ENCODE results near the gene NDFIP1. TPM values are rescaled to one million over a fixed set of nuclear protein-coding genes. Genes with fewer than 3 reads are reported as not detected.

The NDFIP1 gene
- total and polyA plus RNA-seq, 2 donors (not counting 1 experiment from before 2014, with no cell fraction given), result 55.8 to 67.4 TPM

- Histone ChIP-seq H3K36me3 (ENCODE audit: control insufficient read depth, insufficient read depth, low read length) (no peaks in the 10 kb centered on the region), H3K27ac (ENCODE audit: insufficient read depth, low read length) (no peak overlapping the region), H2AFZ (ENCODE audit: low read length) (no peak overlapping the region), H3K79me2 (ENCODE audit: control insufficient read depth, insufficient read depth, low read length) (peaks cover 39% of the 10 kb centered on the region), H4K20me1 (ENCODE audit: control insufficient read depth, extremely low read depth, insufficient read depth, low read length) (no peaks in the 10 kb centered on the region), H3K4me1 (ENCODE audit: control insufficient read depth, extremely low read depth, insufficient read depth, low read length) (no peaks in the 10 kb centered on the region), H3K9me3 (ENCODE audit: control insufficient read depth, insufficient read depth, low read depth, low read length) (no peaks in the 10 kb centered on the region), H3K9ac (ENCODE audit: insufficient read depth, low read length) (no peak overlapping the region), H3K4me3 (replicated peaks in 1 of 4; ENCODE audit: control extremely low read depth in 1 of 4, insufficient read depth in 1 of 4, low read depth in 3 of 4, low read length in 4 of 4) (no peak overlapping the region), H3K4me2 (ENCODE audit: extremely low read depth, insufficient read depth, low read length) (no peak overlapping the region), H3K27me3 (ENCODE audit: control insufficient read depth, insufficient read depth, low read length) (no peaks in the 10 kb centered on the region)
- TF ChIP-seq EZH2 (IDR thresholded peaks at IDR 0.05; ENCODE audit: low read length, missing control alignments), result no peak
- no peak for DNase-seq (ENCODE audit: low read depth in 2 of 2)
Measured at GRCh38 chr5:142129446-142130066, 21.0 kb downstream of the NDFIP1 start.

GRCh38 chr5:142131394-142131793, 22.8 kb downstream of the NDFIP1 start:
- H3K36me3 ChIP-seq (ENCODE audit: control insufficient read depth, insufficient read depth, low read length), result peaks cover 1% of the 10 kb centered on the region
- H2AFZ ChIP-seq (ENCODE audit: low read length), result no peak overlapping the region
- H3K79me2 ChIP-seq (ENCODE audit: control insufficient read depth, insufficient read depth, low read length), result peaks cover 28% of the 10 kb centered on the region
- H3K9me3 ChIP-seq (ENCODE audit: control insufficient read depth, insufficient read depth, low read depth, low read length), result no peaks in the 10 kb centered on the region
- no peak overlapping the region for H3K4me2 ChIP-seq (ENCODE audit: extremely low read depth, insufficient read depth, low read length)
- DNase-seq (ENCODE audit: low read depth in 2 of 2), result no peak
- no peaks in the 10 kb centered on the region for H3K4me1 ChIP-seq (ENCODE audit: control insufficient read depth, extremely low read depth, insufficient read depth, low read length)
- no peaks in the 10 kb centered on the region for H3K27me3 ChIP-seq (ENCODE audit: control insufficient read depth, insufficient read depth, low read length)
- H3K4me3 ChIP-seq (replicated peaks in 1 of 4; ENCODE audit: control extremely low read depth in 1 of 4, insufficient read depth in 1 of 4, low read depth in 3 of 4, low read length in 4 of 4), result no peak overlapping the region
- no peaks in the 10 kb centered on the region for H4K20me1 ChIP-seq (ENCODE audit: control insufficient read depth, extremely low read depth, insufficient read depth, low read length)
- H3K9ac ChIP-seq (ENCODE audit: insufficient read depth, low read length), result no peak overlapping the region
- TF ChIP-seq, protein P1, sequence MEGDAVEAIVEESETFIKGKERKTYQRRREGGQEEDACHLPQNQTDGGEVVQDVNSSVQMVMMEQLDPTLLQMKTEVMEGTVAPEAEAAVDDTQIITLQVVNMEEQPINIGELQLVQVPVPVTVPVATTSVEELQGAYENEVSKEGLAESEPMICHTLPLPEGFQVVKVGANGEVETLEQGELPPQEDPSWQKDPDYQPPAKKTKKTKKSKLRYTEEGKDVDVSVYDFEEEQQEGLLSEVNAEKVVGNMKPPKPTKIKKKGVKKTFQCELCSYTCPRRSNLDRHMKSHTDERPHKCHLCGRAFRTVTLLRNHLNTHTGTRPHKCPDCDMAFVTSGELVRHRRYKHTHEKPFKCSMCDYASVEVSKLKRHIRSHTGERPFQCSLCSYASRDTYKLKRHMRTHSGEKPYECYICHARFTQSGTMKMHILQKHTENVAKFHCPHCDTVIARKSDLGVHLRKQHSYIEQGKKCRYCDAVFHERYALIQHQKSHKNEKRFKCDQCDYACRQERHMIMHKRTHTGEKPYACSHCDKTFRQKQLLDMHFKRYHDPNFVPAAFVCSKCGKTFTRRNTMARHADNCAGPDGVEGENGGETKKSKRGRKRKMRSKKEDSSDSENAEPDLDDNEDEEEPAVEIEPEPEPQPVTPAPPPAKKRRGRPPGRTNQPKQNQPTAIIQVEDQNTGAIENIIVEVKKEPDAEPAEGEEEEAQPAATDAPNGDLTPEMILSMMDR (conservative IDR thresholded peaks at IDR 0.05 in 1 of 2, IDR thresholded peaks at IDR 0.05 in 1 of 2; ENCODE audit: low read depth in 1 of 2, low read length in 2 of 2), result no peak
- no peak for TF ChIP-seq EZH2 (IDR thresholded peaks at IDR 0.05; ENCODE audit: low read length, missing control alignments)
- no peak overlapping the region for H3K27ac ChIP-seq (ENCODE audit: insufficient read depth, low read length)

DNA sequence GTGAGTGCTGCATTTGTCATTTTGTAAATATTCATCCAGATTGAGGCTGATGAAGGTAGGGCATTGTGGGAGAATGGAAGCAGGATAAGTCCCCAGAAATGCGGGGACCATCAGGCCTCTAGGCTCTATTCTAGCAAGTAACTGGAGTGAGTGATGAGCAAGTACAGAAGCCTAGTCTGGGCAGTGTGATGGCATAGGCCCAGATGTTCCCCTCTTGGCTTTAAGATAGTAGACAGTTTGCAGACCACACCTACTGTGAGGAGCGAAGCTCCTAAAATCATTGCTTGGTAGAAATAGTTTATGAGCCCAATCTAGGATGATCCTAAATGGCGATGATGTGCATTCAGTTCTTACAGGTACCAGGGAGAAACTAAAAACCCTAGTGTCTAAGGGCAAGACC, 24.3 kb downstream of the NDFIP1 start:
- H3K36me3 ChIP-seq (ENCODE audit: control insufficient read depth, insufficient read depth, low read length), result peaks cover 1% of the 10 kb centered on the region
- peaks cover 20% of the 10 kb centered on the region for H3K79me2 ChIP-seq (ENCODE audit: control insufficient read depth, insufficient read depth, low read length)
- no peaks in the 10 kb centered on the region for H3K4me1 ChIP-seq (ENCODE audit: control insufficient read depth, extremely low read depth, insufficient read depth, low read length)
- H4K20me1 ChIP-seq (ENCODE audit: control insufficient read depth, extremely low read depth, insufficient read depth, low read length), result no peaks in the 10 kb centered on the region
- H3K27ac ChIP-seq (ENCODE audit: insufficient read depth, low read length), result no peak overlapping the region
- no peak overlapping the region for H3K4me2 ChIP-seq (ENCODE audit: extremely low read depth, insufficient read depth, low read length)
- no peaks in the 10 kb centered on the region for H3K9me3 ChIP-seq (ENCODE audit: control insufficient read depth, insufficient read depth, low read depth, low read length)
- no peak for DNase-seq (ENCODE audit: low read depth in 2 of 2)
- no peak overlapping the region for H2AFZ ChIP-seq (ENCODE audit: low read length)
- no peak overlapping the region for H3K4me3 ChIP-seq (replicated peaks in 1 of 4; ENCODE audit: control extremely low read depth in 1 of 4, insufficient read depth in 1 of 4, low read depth in 3 of 4, low read length in 4 of 4)
- H3K9ac ChIP-seq (ENCODE audit: insufficient read depth, low read length), result no peak overlapping the region
- no peaks in the 10 kb centered on the region for H3K27me3 ChIP-seq (ENCODE audit: control insufficient read depth, insufficient read depth, low read length)
- no peak for TF ChIP-seq EZH2 (IDR thresholded peaks at IDR 0.05; ENCODE audit: low read length, missing control alignments)
- TF ChIP-seq, protein P1 (conservative IDR thresholded peaks at IDR 0.05 in 1 of 2, IDR thresholded peaks at IDR 0.05 in 1 of 2; ENCODE audit: low read depth in 1 of 2, low read length in 2 of 2), result no peak
